Measurements from ENCODE around the gene NELL1.

The NELL1 gene

DNA sequence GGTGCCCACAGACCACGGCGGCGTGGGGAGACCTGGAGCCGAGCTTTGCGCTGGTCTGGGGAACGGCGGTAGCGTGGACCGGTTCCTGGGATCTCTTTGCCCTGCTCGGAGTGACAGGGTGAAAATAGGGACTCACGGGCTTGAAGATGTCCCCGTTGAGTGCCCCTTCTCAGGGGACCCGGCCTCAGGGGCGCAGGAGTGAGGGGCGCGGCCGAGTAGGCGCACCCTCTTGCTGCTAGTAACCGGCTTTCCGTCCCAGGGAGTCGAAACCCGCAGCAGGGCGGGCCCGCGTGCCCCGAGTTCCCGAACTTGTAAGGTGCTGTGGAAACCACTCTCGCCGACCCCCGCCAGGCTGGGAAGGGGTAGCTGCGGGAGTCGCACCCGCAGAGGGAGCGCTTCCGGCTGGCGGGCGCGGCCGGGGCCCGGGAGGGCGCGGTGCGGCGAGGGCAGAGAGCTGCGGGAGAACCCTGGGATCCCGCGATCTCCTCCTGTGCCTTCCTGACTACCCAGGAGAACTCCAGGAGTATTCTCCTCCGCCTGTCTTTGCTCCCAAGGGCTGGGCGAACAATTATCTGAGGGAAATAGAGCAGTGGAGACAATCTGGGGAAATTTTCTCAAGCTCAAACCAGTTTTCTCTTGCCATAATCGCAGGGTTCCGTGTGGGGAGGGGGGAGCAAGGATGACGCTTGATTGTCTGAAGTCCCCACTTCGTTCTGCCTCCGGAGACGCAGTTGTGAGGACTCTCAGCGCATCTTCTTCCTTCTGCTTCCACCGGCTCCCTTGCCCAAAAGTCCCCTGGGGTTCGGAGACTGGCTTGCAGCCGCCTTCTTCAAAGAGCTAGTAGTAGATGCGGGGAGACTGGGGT is 666 bp downstream of the NELL1 start:
- no peak for DNase-seq

DNA sequence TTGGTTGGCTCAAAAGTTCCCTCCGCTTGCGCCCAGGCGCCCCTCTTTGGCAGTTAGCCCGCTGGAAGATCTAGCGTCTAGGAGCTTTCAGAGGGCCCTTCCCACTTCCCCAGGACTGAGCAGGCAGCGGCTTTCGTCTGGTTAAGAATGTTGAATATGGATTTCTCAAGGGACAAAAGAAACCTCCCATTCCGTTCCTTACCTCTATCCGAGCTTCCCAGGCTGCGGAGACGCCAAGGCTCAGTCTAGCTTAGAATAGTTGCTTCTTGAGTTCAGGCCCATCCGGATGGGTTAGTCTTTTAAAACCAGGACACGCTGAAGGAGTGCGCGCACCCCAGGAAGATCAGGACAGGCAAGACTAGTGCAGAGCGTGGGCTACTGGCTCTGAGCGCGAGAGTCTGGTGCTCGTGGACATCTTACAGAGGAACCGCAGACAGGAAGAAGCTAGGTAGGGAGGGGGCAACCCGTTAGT is 1.6 kb downstream of the NELL1 start:
- DNase-seq: no peak

DNA sequence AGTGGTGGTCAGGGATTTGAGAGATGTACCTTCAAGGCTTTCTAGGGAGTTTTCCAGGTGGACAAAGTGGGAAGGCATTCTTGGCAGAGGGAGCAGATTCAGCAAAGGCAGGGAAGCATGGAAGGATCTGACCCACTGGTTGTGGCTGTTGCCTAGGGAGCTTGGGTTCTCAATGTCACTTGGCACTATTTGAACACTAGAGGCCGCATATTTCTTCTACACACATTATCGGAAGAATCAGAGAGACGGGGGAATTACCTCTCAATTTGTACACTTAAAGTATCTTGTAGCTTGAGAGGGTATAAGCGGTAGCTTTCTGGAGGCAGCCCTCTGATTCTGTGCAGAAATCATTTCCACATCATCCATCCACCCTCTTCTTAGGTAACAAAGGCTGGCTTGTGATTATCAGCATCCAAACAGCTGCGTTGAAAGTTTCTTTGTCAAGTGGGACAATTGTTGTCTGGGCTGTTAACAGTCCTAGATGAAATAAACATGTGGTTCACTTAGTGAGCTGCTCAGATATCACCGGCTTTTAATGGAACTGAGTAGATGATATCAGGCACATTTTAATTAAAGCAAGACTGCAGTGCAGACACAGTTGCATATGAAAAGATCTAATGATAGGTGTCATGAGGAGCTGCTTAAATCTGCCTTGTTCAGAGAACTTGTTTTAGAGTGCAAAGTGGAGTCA is 2.6 kb downstream of the NELL1 start:
- no peak for DNase-seq

DNA sequence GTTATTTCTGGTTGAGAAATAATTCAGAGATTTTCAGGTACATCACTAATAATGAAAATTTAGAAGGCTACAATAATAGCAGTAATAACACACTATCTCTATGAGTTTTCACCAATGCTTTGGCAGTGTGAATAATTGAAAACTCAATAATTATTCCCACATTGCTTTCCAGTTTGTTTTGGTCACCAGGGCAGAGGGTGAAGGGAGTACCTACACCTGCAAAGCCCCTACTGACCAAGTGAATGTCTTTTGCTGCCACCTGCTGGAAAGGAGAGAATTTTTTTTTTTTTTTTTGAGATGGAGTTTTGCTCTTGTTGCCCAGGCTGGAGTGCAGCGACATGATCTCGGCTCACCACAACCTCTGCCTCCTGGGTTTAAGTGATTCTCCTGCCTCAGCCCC is 3.2 kb downstream of the NELL1 start:
- no peak for DNase-seq

DNA sequence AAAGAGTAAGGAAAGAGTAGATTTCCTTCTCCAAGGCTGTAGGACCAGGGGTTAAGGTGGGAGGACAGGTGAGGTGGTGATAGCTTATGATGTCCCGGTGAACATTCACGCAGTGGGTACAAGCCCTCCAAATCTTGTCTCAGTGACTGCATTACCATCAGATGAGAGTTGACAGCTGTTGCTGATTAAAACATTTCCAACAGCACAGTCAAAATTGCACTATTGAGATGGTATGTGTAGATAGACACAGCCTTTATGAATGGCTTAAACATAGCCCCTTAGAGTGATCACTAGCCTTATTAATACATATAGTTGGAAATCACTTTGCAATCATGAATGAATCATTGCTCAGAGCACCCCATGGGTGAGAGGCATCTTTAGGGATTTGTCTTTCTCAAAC is 7.3 kb downstream of the NELL1 start:
- no peak for DNase-seq

DNA sequence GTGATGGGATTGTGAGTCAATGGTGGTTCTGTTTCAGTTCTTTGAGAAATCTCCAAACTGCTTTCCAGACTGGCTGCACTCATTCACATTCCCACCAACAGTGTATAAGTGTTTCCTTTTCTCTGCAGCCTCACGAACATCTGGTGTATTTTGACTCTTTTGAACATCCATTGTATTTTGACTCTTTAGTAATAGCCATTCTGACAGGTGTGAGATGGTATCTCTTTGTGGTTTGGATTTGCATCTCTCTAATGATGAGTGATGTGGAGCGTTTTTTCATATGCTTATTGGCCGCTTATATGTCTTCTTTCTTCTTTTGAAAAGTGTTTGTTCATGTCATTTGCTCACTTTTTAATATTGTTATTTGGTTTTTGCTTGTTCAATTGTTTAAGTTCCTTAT is 19.4 kb downstream of the NELL1 start:
- DNase-seq: no peak

DNA sequence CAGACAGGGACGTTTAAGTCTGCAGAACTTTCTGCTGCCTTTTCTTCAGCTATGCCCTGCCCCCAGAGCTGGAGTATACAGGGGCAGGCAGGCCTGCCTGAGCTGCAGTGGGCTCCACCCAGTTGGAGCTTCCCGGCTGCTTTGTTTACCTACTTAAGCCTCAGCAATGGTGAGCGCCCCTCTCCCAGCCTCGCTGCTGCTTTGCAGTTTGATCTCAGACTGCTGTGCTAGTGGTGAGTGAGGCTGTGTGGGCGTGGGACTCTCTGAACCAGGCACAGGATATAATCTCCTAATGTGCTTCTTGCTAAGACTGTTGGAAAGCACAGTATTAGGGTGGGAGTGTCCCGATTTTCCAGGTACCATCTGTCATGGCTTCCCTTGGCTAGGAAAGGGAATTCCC is 38.5 kb downstream of the NELL1 start:
- no peak for DNase-seq

DNA sequence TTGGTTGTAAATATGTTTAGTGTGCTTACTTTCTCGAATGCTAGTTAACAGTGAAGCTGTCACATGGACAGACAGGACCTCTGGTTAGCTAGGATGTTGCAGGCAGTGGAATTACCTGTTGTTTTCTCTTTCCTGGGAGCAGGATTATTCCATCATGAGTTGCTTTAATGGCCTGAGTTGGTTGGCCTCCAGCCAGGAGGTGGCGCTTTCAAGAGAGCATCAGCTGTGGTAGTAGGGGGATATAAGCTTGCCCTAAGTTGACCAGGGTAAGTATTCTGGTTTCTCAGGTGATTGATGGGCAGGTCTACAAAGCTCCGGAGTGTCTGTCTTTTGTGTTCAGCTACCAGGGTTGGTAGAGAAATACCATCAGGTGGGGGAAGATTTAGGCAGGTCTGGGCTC is 43.5 kb downstream of the NELL1 start:
- no peak for DNase-seq

DNA sequence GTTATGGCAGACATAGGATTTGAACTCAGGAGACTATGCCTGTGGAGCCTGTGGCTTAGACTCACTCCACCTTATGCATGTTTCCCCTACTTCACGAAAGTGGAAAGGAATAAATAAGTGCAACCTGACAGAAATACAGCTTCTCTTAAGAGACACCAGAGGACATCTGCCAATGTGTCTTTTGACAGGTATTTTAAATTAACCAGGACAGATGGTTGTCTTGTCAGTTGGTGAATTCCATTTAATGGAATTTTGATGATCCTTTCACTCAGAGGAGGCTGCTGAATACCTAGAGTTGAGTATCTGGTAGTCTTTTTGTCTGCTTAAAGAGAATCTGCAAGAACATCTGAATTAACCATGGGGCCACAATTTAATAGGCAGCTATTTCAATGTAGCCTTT is 46.1 kb downstream of the NELL1 start:
- no peak for DNase-seq

DNA sequence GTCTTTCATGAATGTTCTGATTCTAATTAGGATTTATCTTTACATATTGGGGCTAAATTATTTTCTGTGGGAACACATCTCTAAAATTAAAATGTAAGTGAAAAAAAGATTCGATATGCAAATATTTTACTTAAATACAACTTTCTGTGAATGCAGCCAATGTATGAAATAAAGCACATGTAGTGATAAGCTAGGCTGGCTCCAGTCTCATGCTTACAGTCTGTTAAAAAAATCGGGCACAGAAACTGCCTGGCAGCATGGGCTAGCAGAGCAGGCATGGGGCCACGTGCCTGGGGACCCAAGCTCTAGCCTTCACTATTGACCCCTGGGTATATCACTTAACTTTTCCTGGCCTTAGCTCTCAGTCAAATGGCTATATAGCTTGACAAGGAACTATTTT is 46.5 kb downstream of the NELL1 start:
- DNase-seq: no peak

DNA sequence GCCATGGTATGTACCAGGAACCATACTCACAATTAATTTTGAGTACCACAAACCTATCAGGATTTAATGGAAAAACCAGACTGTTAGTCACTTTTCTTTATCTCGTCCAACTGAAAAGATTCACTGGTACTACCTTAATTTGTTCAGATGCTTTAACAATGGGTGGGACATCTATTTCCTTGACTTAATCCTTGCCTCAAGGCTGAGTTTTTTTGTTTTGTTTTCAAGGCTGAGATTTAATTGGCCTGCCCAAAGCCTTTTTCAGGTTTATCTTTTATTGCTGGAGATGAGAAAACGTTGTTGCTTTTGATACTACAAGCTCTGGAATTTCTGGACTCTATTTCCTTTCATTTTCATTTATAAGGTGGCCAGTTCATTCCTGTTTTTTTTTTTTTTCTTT is 50.4 kb downstream of the NELL1 start:
- no peak for DNase-seq

DNA sequence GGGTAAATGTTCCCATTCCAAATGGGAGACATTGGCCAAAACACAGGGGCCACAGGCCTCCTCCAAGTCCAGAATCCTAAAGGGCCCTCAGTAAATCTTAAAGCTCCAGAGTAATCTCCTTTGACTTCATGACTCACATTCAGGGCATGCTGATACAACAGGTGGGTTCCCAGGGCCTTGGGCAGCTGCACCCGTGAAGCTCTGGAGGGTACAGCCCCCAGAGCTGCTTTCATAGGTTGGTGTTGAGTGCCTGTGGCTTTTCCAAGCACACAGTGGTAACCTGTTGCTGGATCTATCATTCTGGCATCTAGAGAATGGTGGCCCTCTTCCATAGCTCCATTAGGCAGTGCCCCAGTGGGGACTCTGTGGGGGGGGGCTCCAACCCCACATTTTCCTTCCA is 54.0 kb downstream of the NELL1 start:
- no peak for DNase-seq

DNA sequence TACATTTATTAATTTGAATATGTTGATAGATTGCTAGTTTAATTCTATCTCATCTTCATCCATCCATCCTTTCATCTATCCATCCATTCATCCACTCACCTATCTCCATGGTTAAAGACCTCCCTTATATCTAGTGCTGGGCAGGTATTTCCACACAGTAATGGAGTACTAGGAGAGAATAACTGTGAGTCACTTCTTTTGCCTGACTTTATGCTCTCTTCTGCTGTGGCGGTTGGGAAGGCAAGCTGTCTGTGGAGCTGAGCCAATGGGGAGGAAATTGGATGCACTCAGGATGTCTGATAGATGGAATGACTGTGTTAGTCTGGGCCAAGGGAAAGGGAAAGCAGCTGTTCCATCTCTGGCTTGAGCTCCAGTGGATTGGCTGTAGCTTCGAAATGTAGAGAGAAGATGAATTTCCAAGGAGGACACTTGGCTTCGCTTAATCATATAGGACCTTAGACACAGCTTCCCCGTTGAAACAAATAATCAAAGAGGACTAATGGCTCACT is 60.3 kb downstream of the NELL1 start:
- DNase-seq: no peak

DNA sequence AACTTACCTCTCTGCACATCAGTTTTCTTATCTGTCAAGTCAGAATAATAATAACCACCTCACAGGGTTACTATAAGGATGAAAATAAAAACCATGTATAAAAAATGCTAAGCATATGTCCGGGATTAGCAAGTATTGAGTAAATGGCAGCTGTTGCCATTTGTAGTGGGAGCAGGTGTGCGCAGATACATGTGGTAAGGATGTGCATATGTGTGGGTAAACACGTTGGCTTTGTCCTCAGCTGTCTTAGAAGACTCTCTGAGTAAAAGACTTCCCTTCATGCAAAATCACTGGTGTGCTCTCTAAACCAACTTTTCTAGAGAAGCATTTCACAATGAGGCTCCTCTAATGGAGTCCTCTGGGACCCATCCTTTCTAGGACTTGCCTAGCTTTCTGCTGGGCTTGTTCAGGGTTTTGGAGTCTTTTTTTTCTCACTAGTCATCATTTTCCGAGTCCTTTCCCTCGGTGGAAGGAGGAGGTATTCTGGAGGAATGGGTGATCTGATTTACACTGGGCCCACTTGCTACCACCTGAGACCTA is 62.4 kb downstream of the NELL1 start:
- no peak for DNase-seq

DNA sequence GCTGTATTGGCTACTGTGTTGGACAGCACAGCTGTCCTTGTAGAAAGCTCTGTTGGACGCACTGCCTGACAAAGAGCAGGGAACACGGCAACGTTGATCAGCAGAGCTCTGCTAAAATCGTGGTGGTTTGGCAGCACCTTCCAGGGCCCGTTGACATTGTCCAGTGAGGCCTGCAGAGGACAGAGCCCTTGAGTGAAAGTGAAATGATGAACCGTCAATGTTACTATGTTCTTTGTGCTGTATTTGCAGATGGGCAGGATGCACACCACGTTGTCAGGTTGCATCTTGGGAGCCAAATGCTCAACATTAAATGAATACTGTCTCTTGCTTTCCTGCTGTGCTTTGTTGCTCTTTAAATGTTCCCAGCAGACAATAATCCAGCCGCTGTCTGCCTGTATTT is 69.7 kb downstream of the NELL1 start:
- DNase-seq: no peak

DNA sequence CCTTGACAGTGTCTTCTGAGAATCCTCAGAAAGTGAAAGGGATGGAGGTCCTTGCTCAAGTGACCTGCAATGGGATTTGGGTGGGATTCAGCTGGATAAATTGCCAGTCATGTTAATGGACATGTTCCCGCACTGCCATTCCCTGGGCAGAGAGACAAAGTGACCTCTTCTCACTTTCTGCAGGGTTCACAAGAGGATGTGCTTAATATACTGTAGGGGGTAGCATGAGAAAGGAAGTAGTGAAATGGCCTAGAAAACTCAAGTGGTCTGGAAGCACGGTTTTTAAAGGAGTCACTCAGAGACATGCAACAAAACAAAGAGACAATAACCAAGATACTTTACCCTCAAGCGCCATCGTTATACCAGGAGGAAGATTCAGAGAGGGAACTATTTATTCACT is 70.2 kb downstream of the NELL1 start:
- DNase-seq: no peak

DNA sequence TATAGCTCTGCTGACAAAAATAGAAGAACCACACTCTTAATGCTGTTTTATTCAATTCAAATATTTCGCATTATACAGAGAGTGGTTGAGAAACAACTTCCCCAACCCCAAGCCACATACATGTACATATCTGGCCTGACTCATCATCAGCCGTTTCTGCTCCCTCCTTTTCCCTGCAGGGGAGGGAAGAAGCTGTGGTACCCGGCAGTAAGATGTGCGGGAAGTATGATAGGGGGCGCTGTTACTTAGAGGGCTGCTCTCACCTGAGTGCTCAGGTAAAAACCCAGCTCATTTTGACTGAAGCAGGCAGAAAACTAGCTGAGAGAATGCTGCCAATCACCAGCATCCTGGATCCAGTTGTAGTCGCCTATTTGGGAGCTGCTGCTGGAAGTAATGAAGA is 85.5 kb downstream of the NELL1 start:
- DNase-seq: no peak

DNA sequence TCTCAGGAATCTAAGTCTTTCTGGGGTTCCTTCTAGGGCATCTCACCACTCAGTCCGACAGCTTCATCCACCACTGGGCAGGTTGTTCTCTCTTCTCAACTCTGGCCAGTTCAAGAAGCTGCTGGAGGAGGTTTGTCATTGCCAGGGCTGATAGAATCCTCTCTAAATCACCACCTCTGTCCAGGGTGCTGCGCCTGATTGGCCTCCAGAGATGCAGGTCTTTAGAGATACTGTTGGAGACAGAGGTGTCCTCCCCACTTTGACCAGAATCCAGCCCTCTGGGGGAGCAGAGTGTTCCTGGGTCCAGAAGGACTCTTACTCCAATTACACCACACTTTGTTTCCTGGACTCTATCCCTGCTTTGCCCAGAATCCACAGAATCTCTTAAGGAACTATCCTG is 90.2 kb downstream of the NELL1 start:
- DNase-seq: no peak

DNA sequence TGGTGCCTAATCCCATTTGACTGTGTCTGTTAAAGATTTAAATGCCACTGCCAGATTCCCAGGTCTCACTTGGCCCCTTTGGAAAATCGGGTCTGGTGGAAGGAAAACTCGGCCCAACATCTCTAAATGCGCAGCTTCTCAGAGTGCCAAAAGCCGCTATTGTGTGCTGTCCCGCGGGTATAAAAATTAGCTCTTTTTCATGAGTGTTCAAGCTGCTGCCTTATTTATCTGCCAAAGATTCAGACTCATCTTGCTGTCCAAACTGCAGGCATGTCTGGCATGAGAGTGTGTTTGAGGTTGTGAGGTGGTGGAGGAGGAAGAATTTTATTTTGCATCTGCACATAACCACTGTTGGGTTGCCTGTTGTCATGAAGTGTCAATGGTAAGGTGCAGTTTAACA is 91.4 kb downstream of the NELL1 start:
- DNase-seq: no peak

DNA sequence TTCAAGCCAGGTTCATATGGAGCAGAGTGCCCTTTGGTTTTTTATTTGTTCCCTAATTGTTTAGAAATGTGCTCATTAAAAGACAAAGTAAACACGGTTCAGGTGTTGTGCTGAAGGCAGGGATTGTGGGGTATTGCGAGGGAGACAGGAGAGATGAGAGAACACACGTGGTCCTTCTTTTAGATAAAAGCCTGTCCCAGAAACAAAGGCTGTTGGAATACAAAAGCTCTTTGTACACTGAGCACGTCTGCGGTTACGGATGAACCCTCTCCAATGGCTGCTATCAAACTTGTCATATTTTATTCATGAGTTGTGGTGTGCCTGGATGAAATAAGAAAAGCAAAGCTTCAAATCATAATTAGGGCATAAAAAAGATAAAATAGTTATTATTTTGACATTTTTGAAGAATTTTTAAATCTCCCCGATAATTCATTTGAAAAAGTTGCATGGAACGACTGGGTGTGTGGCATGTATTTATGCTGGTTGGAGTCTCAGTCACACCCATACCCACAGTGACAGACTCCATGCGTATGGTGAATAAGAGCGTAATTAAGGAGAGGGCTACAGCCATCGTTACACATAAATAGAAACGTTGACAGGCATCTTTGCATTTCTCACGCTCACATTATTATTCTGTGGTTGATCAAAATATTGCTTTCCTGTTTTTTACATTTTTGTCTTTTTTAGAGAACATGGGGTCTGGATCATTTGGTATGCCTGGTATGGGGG is 92.9 kb downstream of the NELL1 start:
- DNase-seq: no peak

DNA sequence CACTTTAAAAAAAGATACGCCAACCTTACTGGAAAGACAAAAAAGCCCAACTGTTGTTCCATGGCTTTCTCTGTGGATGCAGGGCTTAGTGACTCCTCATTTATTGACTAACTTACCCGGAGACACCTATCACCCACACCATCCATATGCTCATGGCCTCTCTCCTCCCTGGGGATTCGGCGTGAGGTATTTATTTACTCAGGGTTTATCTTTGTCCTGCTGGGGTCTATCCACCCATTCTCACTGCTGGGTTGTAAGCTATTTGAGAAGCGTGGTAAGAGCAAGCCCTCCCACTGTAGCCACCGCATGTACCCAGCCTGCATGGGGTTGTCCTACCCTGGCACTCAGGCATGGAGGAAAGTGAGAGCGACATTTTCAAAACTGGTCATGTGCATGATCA is 93.6 kb downstream of the NELL1 start:
- DNase-seq: no peak

DNA sequence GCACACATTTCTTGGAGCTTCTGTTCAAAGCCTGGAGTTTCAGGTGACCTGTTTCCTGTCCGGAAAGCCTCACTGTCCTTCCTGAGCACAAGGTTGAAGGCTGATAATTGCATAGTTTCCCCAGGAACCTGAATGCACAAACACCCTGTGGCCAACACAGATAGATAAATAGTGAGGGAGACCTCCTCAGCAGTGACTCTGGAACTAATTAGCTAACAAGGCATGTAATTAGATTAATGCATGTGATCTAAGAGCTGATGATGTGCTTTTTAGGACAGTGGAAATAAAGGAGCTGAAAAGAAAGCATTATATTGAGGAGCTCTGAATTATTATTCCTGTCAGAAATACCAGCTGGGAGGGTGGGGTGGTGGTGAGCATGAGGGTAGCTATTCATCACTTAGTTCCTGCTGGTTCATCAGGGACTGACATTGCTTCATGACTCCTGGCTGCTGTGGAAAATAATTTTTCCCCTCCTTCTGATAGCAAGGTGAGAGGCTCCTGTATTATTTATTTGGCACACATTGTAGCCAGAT is 101.1 kb downstream of the NELL1 start:
- DNase-seq: no peak

DNA sequence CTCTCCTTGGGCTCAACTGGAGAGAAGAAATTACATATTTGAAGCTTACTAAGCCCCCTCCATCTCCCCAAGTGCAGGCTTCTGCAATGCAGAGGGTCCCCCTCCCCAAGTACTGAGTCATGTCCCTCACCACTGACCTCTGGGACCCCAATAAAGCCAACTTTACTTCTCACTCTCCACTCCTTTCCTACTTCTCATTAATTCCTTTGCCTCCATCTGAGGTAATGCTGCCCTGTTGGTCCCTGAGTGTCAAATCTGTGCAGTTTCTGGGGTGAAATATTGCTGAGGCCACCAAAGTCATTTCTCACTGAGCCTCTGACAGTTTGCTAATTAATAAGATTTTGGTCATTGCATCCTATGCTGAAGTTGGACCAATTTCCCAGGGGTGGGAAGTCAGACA is 101.6 kb downstream of the NELL1 start:
- DNase-seq: no peak
